ENCODE results near the gene ZNF529. TPM values are rescaled to one million over a fixed set of nuclear protein-coding genes. Genes with fewer than 3 reads are reported as not detected.

Gene ZNF529
- polyA plus RNA-seq, 3 donors: 1.9 to 3.1 (median 3.1) TPM

GRCh38 chr19:36526581-36526980, 46.5 kb downstream of the ZNF529 start:
- 76 to 83% (median 79%) methylated on average over 5 of the region's 5 CpGs for WGBS, 3 donors
- H3K27ac ChIP-seq (ENCODE audit: low read depth, low read length): no peak overlapping the region

DNA sequence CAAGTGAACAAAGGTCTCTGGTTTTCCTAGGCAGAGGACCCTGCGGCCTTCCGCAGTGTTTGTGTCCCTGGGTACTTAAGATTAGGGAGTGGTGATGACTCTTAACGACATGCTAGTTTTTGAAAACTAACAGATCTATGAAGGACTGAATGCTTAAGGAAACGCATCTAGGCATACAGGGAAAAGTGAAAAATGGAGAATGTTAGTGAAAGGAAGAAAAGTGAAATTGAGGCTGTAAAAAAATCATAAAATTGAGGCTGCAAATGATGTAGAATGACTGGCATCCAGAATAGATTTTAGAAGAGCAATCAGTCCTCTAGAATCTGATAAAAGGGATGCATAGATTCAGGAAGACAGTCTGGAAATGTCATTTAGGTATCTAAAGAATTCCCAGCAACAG, 48.5 kb downstream of the ZNF529 start:
- WGBS, 3 donors: 90 to 96% (median 95%) methylated on average over 4 of the region's 4 CpGs
- H3K27ac ChIP-seq (ENCODE audit: low read depth, low read length): no peak overlapping the region

- 94 to 98% (median 97%) methylated on average over 2 of the region's 2 CpGs for WGBS, 3 donors
- no peak overlapping the region for H3K27ac ChIP-seq (ENCODE audit: low read depth, low read length)
Observed at GRCh38 chr19:36514012-36514612, 59.0 kb downstream of the ZNF529 start.

DNA sequence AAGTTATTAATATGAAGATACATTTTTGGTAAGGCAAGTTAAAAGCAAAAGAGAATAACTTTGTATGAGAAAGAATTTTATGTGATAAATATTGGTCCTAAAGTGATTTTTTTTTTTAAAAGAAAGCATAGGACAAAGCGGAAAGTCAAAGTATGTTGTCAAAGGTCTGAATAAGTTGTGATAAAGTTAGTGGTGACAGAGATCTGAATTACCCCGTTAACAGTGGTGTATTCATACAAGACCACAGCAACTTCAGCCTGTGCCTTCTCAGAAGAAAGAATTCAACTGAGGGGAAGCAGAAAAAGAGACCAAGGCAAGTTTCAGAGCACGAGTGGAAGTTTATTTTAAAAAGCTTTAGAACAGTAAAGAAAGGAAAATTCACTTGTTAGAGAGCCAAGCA, 64.8 kb downstream of the ZNF529 start:
- WGBS, 3 donors: 87 to 91% (median 90%) methylated on average over 3 of the region's 3 CpGs

GRCh38 chr19:36501973-36502372, 71.1 kb downstream of the ZNF529 start:
- no peak overlapping the region for H3K27ac ChIP-seq (ENCODE audit: low read depth, low read length)
- 90 to 91% (median 91%) methylated on average over 5 of the region's 5 CpGs for WGBS, 3 donors

More for the DNA sequence above, 64.8 kb downstream of the ZNF529 start:
- H3K27ac ChIP-seq (ENCODE audit: low read depth, low read length): no peak overlapping the region

DNA sequence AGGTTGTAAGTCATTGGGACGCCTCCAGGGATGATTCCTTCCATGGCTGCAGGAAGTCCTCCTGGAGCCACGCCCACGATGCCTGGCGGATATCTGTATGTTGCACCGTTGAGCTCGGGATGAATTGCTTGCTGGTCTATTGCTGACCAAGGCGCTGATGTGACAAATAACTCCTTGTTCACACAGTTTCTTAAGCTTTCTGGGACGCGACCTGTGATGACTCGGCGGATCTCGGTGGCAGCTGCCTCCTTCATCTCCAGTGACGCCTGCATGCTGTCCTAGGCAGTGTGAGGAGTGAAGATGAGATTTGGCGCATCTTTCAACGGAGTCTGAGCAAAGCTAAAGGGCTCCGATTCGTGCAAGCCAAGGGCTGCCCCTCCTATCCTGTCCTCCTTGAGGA, 76.1 kb downstream of the ZNF529 start:
- no peak overlapping the region for H3K27ac ChIP-seq (ENCODE audit: low read depth, low read length)
- WGBS, 3 donors: 87 to 92% (median 89%) methylated on average over 17 of the region's 17 CpGs

Other genes with a start within 250 kb of the ZNF529 start
- 1 to 10 TPM in 1 of 3 donors, under 1 TPM in 2; 0.61 to 1.9 (median 0.89) TPM for gene ZFP14, start 194.1 kb downstream of the ZNF529 start, polyA plus RNA-seq
- 1 to 10 TPM; 1.1 to 2.4 (median 1.4) TPM for gene ZFP82, start 154.6 kb downstream of the ZNF529 start, polyA plus RNA-seq
- gene ZNF566, start 83.7 kb downstream of the ZNF529 start, polyA plus RNA-seq: 1 to 10 TPM; 2.3 to 4.6 (median 3.7) TPM
- gene ZNF260, start 45.0 kb downstream of the ZNF529 start, polyA plus RNA-seq: 1 to 10 TPM; 2.0 to 3.8 (median 2.4) TPM
- 1 to 10 TPM in 2 of 3 donors, under 1 TPM in 1; 0.77 to 1.6 (median 1.6) TPM for gene ZNF382, start 32.0 kb upstream of the ZNF529 start, polyA plus RNA-seq
- 1 to 10 TPM; 1.6 to 4.5 (median 2.0) TPM for gene ZNF461, start 93.5 kb upstream of the ZNF529 start, polyA plus RNA-seq
- gene ZNF567, start 114.3 kb upstream of the ZNF529 start, polyA plus RNA-seq: 1 to 10 TPM; 1.5 to 1.8 (median 1.8) TPM
- under 1 TPM; 0.31 to 0.45 (median 0.37) TPM for gene ZNF850, start 199.5 kb upstream of the ZNF529 start, polyA plus RNA-seq